LNCAP (cell line): ENCODE data around the gene STK31.

Experiments used
- CTCF ChIP-seq: fragments of 450-650 bp; IDR thresholded peaks from 2 replicates; pipeline ENCODE4 v1.5.1; 2017; ENCODE audit warnings: mild to moderate bottlenecking

Gene STK31

GRCh38 chr7:23710000-23710399 lies at the start of gene STK31:
TSS of gene STK31 (plus strand) at chr7:23710219. CDS start at chr7:23710286, 67 bp downstream.
- TF ChIP-seq CTCF = no peak

- TF ChIP-seq CTCF = no peak
Measured at GRCh38 chr7:23661385-23661784, 48.6 kb upstream of the STK31 start.

GRCh38 chr7:23662124-23662983 lies 47.7 kb upstream of the STK31 start:
- TF ChIP-seq CTCF = no peak

- no peak for TF ChIP-seq CTCF
Measured at GRCh38 chr7:23662984-23663313, 47.1 kb upstream of the STK31 start.

GRCh38 chr7:23664122-23664521 lies 45.9 kb upstream of the STK31 start:
- no peak for TF ChIP-seq CTCF

GRCh38 chr7:23672033-23672432 lies 38.0 kb upstream of the STK31 start:
- no peak for TF ChIP-seq CTCF

GRCh38 chr7:23679898-23680413 lies 30.1 kb upstream of the STK31 start, which contains the start of gene FAM221A:
TSS of gene FAM221A (plus strand) at chr7:23680199. CDS start at chr7:23680219, 20 bp downstream.
- TF ChIP-seq CTCF = peak; percentile 44; the same call in 1 of the 2 replicates
